Effector memory CD4-positive, alpha-beta T cell (primary cell): ENCODE measurements around the gene IQCK.

Experiments used
- DNase-seq, 3 donors: peaks; one replicate each; pipeline ENCODE4 v3.0.0-alpha.2; 2020
- H3K27ac ChIP-seq: 2 replicates; pipeline ENCODE4 v1.7.0; 2013; ENCODE audit warnings: mild to moderate bottlenecking, low read length, moderate library complexity; ENCODE audit not compliant: insufficient read depth, poor library complexity, severe bottlenecking
- H3K27me3 ChIP-seq: replicated peaks from 2 replicates; pipeline ENCODE4 v1.7.0; 2013; ENCODE audit warnings: mild to moderate bottlenecking, low read length; ENCODE audit not compliant: insufficient read depth, control insufficient read depth, poor library complexity, severe bottlenecking
- H3K36me3 ChIP-seq: 2 replicates; pipeline ENCODE4 v1.7.0; 2013; ENCODE audit warnings: mild to moderate bottlenecking, low read length, moderate library complexity; ENCODE audit not compliant: control insufficient read depth, insufficient read depth
- H3K4me1 ChIP-seq: 2 replicates; pipeline ENCODE4 v1.7.0; 2013; ENCODE audit warnings: low read length, mild to moderate bottlenecking; ENCODE audit not compliant: control insufficient read depth, insufficient read depth, poor library complexity, severe bottlenecking
- H3K4me3 ChIP-seq: 2 replicates; pipeline ENCODE4 v1.7.0; 2013; ENCODE audit warnings: low read length, low read depth, mild to moderate bottlenecking; ENCODE audit not compliant: insufficient read depth, poor library complexity, severe bottlenecking
- H3K9me3 ChIP-seq: 2 replicates; pipeline ENCODE4 v1.7.0; 2013; ENCODE audit warnings: mild to moderate bottlenecking, low read length, moderate library complexity; ENCODE audit not compliant: control insufficient read depth

The IQCK gene

DNA sequence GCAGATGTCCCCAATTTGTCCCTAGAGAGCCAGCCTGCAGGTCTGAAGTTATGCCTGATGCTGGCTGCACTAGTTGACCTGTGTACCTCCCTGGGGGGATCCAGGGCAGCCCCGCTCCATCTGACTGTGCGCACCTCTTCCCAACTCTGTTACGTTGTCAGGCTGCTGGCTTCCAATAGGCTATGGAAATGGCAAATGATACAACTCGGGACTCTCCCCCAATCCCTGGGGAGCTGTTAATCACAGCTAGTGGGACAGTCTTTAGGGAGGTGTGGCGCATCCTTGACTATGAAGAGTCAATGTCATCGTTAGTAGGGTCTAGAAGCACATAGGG, 136.4 kb downstream of the IQCK start:
- Histone ChIP-seq H3K4me3 (no peak overlapping the region), H3K36me3 (no peaks in the 10 kb centered on the region), H3K4me1 (no peaks in the 10 kb centered on the region)

DNA sequence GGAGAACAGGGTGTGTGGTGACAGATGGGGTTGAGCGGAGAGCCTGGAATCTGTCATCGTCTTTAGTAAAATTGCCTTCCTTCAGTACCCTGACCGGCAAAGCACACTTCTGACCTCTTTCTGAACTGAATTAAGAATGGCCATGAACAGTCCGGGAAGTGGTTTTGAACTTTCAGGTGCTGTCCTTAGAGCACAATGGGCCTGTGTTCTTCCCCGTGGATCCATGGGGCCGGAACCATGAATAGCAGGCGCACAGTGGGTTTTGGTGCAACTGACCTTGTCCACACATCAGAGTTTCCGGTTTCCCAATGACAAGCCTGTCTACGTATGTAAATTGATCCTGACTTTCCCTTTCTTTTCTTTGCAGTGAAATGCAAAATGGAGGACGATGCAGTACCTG, 138.0 kb downstream of the IQCK start:
- Histone ChIP-seq H3K36me3 (no peaks in the 10 kb centered on the region), H3K27ac (no peak overlapping the region), H3K4me3 (no peak overlapping the region), H3K9me3 (no peaks in the 10 kb centered on the region), H3K27me3 (no peaks in the 10 kb centered on the region), H3K4me1 (no peaks in the 10 kb centered on the region)
- DNase-seq: no peak

More for the DNA sequence above, 136.4 kb downstream of the IQCK start:
- Histone ChIP-seq H3K27me3 (no peaks in the 10 kb centered on the region), H3K27ac (no peak overlapping the region), H3K9me3 (no peaks in the 10 kb centered on the region)
- no peak for DNase-seq

DNA sequence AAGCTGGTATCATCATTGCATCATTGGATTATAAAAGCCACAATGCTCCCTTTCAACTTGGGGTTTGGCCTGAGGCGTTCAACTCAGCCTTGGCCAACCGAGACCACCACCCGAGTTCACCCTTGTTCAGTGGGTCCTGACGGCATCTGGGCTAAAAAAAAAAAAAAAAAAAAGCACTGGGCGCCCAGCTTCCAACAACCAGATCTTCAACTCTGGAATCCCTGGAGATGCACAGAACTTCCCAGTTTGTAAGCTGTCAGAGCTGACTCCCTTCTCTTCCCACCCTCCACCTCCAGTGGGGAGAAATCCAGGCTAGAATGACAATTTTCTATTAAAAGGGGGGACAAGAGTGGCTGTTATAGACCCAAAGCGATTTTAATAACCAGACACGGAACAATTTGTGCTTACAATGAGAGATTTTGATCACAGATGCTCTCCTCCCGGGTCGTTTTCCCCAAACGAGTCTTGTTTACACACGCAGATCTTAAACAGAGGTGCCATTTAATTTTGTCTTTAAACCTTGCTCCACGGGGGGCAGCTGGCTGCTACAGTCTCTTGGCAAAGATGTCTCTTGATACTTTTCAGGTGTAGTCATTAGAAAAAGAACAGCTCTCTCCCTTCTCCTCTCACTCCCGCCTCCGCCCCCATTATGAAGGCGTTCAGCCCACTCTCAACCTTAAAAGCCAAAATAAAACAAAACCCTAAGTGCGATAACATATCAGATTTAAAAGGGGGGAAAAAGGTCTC, 139.7 kb downstream of the IQCK start:
- no peaks in the 10 kb centered on the region for H3K4me1 ChIP-seq
- no peak overlapping the region for H3K4me3 ChIP-seq
- no peak for DNase-seq
- no peak overlapping the region for H3K27ac ChIP-seq
- no peaks in the 10 kb centered on the region for H3K36me3 ChIP-seq
- no peaks in the 10 kb centered on the region for H3K9me3 ChIP-seq
- H3K27me3 ChIP-seq: no peaks in the 10 kb centered on the region

DNA sequence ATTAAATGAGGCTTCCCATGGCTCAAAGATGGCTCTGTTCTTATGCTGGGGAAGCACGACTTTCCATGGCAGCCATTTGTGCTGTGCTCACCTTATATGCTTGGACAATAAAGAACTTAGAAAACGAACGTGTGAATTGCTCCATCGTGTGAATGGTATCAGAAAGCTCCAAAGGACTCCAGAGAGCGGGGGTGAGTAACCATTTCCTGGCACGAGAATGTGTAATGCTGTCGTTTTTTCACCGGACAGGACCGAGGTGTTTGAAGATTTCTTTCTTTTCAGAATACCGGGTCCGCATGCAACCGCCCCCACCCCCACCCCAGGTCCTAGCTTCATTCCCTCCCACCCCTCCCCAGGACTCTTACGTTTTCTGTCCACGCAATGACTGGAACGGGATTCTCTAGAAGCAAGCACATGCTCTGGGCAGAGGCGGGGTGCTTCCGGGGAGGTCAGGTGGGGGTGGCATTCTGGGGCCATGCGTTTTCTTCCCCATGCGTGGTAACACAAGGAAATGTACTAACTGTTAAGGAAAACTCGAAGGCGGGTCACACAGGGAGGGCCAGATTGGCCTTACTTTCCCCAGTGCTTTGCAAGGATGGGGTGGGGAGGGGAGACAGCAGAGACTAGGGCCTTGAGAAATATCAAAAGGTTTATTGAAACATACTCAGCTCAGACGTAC, 140.4 kb downstream of the IQCK start:
- no peaks in the 10 kb centered on the region for H3K36me3 ChIP-seq
- H3K9me3 ChIP-seq: no peaks in the 10 kb centered on the region
- DNase-seq: no peak
- H3K4me1 ChIP-seq: no peaks in the 10 kb centered on the region
- no peak overlapping the region for H3K4me3 ChIP-seq
- H3K27me3 ChIP-seq: no peaks in the 10 kb centered on the region
- H3K27ac ChIP-seq: no peak overlapping the region

DNA sequence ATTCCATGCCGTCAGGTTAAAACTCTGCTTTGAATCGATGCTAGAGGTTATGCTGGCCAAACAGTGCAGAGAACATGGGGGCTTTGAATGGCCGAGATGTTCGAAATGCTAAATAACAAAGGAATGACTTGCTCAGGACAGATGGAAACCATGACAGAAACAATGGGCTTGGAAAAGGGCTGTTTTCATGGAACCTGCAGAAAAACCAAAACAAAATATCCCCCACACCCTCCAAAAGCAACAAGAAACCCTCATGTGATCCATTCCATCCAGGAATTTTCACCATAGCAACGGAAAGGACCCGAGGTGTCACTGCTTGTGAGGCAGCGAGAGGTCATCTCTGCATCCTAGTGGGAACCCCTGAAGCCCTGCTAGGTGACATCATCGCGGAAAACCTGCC, 141.1 kb downstream of the IQCK start:
- no peaks in the 10 kb centered on the region for H3K4me1 ChIP-seq
- no peaks in the 10 kb centered on the region for H3K9me3 ChIP-seq
- H3K27ac ChIP-seq: no peak overlapping the region
- DNase-seq: no peak
- H3K27me3 ChIP-seq: no peaks in the 10 kb centered on the region
- no peaks in the 10 kb centered on the region for H3K36me3 ChIP-seq
- no peak overlapping the region for H3K4me3 ChIP-seq

DNA sequence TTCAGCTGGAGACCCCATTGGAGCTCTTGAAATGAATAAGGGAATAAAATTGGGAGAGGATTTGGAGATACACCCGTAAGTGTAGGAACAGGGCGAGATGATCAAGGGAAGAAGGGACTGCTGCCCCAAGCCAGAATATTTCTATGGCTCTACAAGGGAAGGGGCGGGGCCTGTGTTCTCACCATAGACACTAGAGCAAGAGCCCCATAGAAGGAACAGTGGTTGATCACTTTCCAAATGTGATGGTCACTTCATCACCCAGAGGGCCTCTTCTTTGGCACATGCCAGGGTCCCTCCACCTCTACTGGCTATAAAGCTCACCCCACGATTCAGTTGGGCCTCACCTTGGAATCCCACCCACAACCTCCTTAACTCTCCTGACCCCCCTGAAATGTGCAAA, 141.5 kb downstream of the IQCK start:
- DNase-seq: no peak
- no peaks in the 10 kb centered on the region for H3K4me1 ChIP-seq
- H3K9me3 ChIP-seq: no peaks in the 10 kb centered on the region
- no peak overlapping the region for H3K4me3 ChIP-seq
- H3K36me3 ChIP-seq: no peaks in the 10 kb centered on the region
- no peak overlapping the region for H3K27ac ChIP-seq
- no peaks in the 10 kb centered on the region for H3K27me3 ChIP-seq

DNA sequence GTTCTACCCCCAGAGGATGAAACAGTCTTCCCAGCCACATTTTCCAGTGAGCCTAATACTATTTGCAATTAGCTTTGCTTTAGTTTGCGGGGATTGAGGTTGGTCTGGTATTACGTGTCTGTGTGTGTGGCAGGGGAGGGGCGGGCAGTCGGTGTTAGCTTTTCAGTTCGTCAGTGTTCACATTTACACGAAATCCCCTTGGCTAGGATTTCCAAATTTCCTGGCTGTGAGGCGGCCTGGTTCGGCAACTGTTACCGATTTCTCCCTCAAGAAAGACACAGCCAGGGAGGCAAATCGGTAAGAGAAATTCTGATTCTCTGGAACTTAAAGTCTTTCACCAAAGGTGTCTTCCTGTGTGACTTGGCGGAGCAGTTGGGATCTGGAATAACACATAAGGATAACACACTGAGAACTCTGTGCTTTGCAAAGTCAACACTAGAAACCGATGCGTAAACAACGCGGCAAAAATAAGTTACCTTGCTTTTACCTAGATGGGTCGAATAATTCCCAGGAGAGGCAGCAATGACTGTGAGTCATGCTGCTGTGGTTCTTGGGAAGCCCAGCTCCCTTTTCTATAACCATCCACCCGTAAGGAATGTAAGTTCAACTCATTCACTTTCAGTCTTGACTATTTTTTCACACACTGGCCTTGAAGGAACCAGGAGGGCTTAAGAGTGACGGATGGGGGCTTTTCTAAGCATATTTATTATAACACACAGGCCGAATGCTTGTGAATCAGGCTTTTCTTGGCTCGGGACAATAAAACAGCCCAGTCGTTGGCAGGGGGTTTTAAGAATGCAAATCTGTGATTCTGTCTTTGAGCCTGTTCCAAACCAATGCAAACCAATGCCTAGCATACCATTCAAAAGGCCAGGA, 142.3 kb downstream of the IQCK start:
- Histone ChIP-seq H3K36me3 (no peaks in the 10 kb centered on the region), H3K27ac (no peak overlapping the region), H3K9me3 (no peaks in the 10 kb centered on the region), H3K4me3 (no peak overlapping the region), H3K4me1 (no peaks in the 10 kb centered on the region), H3K27me3 (no peaks in the 10 kb centered on the region)
- DNase-seq: no peak

DNA sequence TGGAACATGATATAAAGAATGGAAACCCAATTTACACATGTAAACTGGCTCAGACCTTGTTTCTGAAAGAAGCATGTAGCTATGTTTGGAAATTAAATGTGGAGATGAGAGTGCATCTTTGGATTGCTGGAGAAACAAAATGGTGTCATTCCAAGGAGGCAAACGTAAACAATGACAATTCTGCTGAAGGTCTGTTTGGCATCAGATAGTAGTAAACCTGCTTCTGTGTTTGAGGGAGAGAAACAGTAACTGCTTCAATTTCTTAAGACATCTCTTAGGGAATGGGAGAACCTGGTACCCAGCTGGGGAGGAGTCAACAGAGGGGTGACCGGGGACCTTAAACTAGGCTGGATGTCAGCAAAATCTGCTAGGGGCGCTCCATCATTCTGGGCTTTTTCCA, 143.1 kb downstream of the IQCK start:
- Histone ChIP-seq H3K9me3 (no peaks in the 10 kb centered on the region), H3K4me3 (no peak overlapping the region), H3K4me1 (no peaks in the 10 kb centered on the region), H3K27me3 (no peaks in the 10 kb centered on the region), H3K36me3 (no peaks in the 10 kb centered on the region), H3K27ac (no peak overlapping the region)
- DNase-seq: no peak

DNA sequence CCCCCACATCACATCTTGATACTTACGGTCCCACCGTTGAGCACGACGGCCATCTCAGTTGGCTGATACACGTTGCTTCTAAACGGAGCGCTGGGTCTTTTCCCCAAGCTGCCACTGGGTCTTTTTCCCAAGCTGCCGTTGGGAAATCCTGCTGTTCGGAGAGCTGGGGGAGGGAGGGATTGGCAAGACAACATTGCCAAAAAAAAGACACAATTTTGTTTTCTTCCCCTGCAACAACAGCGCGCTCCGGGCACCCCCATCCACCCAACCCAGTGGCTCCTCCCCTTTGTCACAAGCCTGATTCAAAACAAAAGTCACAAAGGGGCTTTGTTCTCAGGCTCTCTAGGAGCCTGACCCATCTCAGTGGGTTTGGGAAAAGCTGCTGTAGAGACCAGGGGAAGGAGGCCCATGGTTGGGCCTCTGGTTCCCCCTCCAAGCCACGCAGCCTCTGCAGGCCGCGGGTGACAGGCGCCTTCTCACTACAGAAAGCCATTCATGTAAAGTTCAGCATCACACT, 143.8 kb downstream of the IQCK start:
- H3K27me3 ChIP-seq: no peaks in the 10 kb centered on the region
- no peaks in the 10 kb centered on the region for H3K4me1 ChIP-seq
- H3K36me3 ChIP-seq: no peaks in the 10 kb centered on the region
- no peak overlapping the region for H3K27ac ChIP-seq
- H3K4me3 ChIP-seq: no peak overlapping the region
- no peaks in the 10 kb centered on the region for H3K9me3 ChIP-seq
- no peak for DNase-seq

DNA sequence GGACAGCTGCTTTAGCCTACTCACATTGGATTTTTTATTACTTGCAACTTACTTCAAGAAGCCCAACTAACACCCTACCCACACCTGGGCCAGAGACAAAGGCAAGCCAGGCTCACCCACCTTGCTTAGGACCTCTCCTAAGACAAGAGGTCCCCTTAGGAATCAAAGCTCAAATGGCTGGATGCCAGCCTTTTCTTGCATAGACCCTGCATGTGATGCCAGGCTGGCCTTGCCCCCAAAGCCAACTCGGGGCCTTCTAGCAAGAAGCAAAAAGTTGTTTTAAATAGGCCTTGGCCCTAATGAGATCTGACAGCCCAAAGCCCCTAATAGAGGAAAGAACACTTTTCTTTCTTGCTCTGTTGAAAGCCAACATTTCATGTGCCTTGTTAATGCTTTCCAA, 145.9 kb downstream of the IQCK start:
- H3K27me3 ChIP-seq: no peaks in the 10 kb centered on the region
- no peaks in the 10 kb centered on the region for H3K36me3 ChIP-seq
- no peak for DNase-seq
- no peaks in the 10 kb centered on the region for H3K4me1 ChIP-seq
- H3K9me3 ChIP-seq: no peaks in the 10 kb centered on the region
- H3K4me3 ChIP-seq: no peak overlapping the region
- no peak overlapping the region for H3K27ac ChIP-seq
